GM12878 (cell line): ENCODE measurements around the gene LTBP3. TPM values are rescaled to one million over a fixed set of nuclear protein-coding genes. Genes with fewer than 3 reads are reported as not detected.

Experiments
- CBX3 ChIP-seq: fragments of 200-600 bp; sonication (generic); IDR thresholded peaks from 2 replicates; pipeline ENCODE4 v1.6.1; 2016; ENCODE audit warnings: low read depth, borderline replicate concordance
- DPF2 ChIP-seq: fragments of 450-650 bp; IDR thresholded peaks from 2 replicates; pipeline ENCODE4 v1.6.1; 2017; ENCODE audit warnings: mild to moderate bottlenecking
- GABPA ChIP-seq: IDR thresholded peaks from 2 replicates; pipeline ENCODE4 v1.6.1; 2014; ENCODE audit warnings: antibody characterized with exemption, low read depth, mild to moderate bottlenecking, inconsistent platforms
- HDAC2 ChIP-seq: fragments of 200-600 bp; sonication (generic); IDR thresholded peaks from 2 replicates; pipeline ENCODE4 v1.6.1; 2017
- HDAC6 ChIP-seq: fragments of 200-600 bp; sonication (generic); IDR thresholded peaks from one replicate; pipeline ENCODE4 v1.8.0; 2017; ENCODE audit warnings: antibody characterized with exemption; ENCODE audit not compliant: unreplicated experiment
- MXI1 ChIP-seq: fragments of 150-350 bp; IDR thresholded peaks from 2 replicates; pipeline ENCODE4 v1.6.1; 2011; ENCODE audit warnings: low read depth, mild to moderate bottlenecking, inconsistent platforms, low read length, improper control_type of control experiment
- MYC ChIP-seq: IDR thresholded peaks from 2 replicates; pipeline ENCODE4 v1.6.1; 2011; ENCODE audit warnings: mild to moderate bottlenecking, low read length, moderate library complexity, inconsistent platforms; ENCODE audit not compliant: insufficient read depth, insufficient replicate concordance, insufficient read length, severe bottlenecking
- NRF1 ChIP-seq: conservative IDR thresholded peaks from 2 replicates; pipeline ENCODE4 v1.6.1; 2011; ENCODE audit warnings: mild to moderate bottlenecking, low read depth, low read length, improper control_type of control experiment
- PAX5 ChIP-seq: IDR thresholded peaks from 2 replicates; pipeline ENCODE4 v1.6.1; 2011; ENCODE audit warnings: low read depth, low read length, borderline replicate concordance
- PML ChIP-seq: IDR thresholded peaks from 2 replicates; pipeline ENCODE4 v1.6.1; 2012; ENCODE audit warnings: low read length, inconsistent platforms
- RB1 ChIP-seq: fragments of 450-650 bp; formaldehyde crosslinking; IDR thresholded peaks from 2 replicates; pipeline ENCODE4 v1.6.1; 2017; ENCODE audit warnings: mild to moderate bottlenecking, borderline replicate concordance
- ZNF217 ChIP-seq: fragments of 450-650 bp; IDR thresholded peaks from 2 replicates; pipeline ENCODE4 v1.6.1; 2017; ENCODE audit warnings: antibody characterized with exemption, mild to moderate bottlenecking
- polyA plus RNA-seq, 11 experiments: library from polyadenylated mRNA; depleted of rRNA in 4 of 11; unstranded in 6 of 11; stranded (reverse) in 5 of 11; fragments of >200 nt; fragmentation: Nextera tagmentation in 4 of 11; fragmentation: Illumina TruSeq in 1 of 11; extraction: Ambion mirVana in 4 of 11; extraction: Trizol in 1 of 11; gene quantifications; 1 replicate in 1 of 11; 2 replicates in 10 of 11; pipeline versions ENCODE4 v1.2.1 to v1.2.3, GENCODE V29; 2011 to 2016; ENCODE audit warnings: inconsistent platforms in 2 of 11, missing spikeins in 2 of 11, low read depth in 1 of 11
- total RNA-seq, 4 experiments: library from RNA; depleted of rRNA in 3 of 4; stranded (reverse); fragments of >200 nt in 3 of 4; fragmentation: Illumina TruSeq in 1 of 4; extraction: Trizol in 1 of 4; gene quantifications; 2 replicates each; pipeline versions ENCODE4 v1.2.1 to v1.2.3, GENCODE V29; 2013 to 2021
- TF ChIP-seq, protein P1 (sequence below): fragments of 450-650 bp; IDR thresholded peaks from 2 replicates; pipeline ENCODE4 v1.6.1; 2017; ENCODE audit warnings: mild to moderate bottlenecking, low read depth, inconsistent platforms; ENCODE audit not compliant: poor library complexity, severe bottlenecking
- TF ChIP-seq, protein P2 (sequence below): IDR thresholded peaks from 2 replicates; pipeline ENCODE4 v1.6.1; 2011; ENCODE audit warnings: low read depth, low read length, improper control_type of control experiment, borderline replicate concordance

Gene LTBP3
- total and polyA plus RNA-seq, 10 of the 15 experiments (the other 5 are each of a cell fraction or from before 2014, with no cell fraction given) = 2.2 to 12.2 (median 6.2) TPM; not detected in 2

DNA sequence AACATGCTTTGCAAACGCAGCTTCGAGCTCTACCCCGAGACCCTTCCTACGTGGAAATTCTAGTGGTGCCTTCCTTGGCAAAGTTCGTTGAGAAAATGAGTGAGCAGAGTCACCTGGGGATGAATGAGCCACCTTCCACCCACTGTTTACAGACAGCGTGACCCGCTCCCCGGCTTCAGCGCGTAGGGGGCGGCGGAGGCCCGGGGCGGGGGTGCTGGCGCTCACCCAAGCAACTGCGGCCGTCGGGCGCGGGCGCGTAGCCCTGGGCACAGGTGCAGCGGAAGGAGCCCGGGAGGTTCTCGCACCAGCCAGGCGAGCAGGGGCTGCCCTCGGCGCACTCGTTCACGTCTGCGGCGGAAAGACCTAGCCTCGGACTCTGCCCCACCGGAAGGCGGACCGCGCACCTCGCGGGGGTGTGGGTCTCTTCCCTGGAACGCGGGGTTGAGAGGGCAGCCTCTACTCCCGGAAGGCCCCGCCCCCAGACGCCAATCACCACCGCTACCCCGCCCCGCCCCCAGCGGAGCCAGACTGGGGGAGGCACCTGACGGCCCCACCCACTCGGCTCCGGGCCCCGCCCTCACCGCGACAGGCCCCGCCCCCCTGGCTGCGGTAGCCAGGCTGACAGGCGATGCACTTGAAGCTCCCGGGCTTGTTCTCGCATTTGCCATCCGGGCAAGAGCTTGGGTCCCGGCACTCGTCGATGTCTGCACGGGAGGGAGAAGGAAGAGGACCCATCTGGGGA is 11.8 kb downstream of the LTBP3 start (continued):
- TF ChIP-seq RB1 = peak; percentile 46; the same call in 1 of the 2 replicates
- no peak for TF ChIP-seq HDAC6
- no peak for TF ChIP-seq NRF1
- TF ChIP-seq, protein P1, sequence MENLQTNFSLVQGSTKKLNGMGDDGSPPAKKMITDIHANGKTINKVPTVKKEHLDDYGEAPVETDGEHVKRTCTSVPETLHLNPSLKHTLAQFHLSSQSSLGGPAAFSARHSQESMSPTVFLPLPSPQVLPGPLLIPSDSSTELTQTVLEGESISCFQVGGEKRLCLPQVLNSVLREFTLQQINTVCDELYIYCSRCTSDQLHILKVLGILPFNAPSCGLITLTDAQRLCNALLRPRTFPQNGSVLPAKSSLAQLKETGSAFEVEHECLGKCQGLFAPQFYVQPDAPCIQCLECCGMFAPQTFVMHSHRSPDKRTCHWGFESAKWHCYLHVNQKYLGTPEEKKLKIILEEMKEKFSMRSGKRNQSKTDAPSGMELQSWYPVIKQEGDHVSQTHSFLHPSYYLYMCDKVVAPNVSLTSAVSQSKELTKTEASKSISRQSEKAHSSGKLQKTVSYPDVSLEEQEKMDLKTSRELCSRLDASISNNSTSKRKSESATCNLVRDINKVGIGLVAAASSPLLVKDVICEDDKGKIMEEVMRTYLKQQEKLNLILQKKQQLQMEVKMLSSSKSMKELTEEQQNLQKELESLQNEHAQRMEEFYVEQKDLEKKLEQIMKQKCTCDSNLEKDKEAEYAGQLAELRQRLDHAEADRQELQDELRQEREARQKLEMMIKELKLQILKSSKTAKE = no peak
- peak; percentile 52; the same call in 1 of the 2 replicates for TF ChIP-seq MXI1
- TF ChIP-seq, protein P2, sequence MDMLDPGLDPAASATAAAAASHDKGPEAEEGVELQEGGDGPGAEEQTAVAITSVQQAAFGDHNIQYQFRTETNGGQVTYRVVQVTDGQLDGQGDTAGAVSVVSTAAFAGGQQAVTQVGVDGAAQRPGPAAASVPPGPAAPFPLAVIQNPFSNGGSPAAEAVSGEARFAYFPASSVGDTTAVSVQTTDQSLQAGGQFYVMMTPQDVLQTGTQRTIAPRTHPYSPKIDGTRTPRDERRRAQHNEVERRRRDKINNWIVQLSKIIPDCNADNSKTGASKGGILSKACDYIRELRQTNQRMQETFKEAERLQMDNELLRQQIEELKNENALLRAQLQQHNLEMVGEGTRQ = no peak
- TF ChIP-seq GABPA = no peak
- no peak for TF ChIP-seq PML
- peak; percentile 21; the same call in 1 of the 2 replicates for TF ChIP-seq PAX5
- no peak for TF ChIP-seq CBX3
- TF ChIP-seq ZNF217 = no peak
- TF ChIP-seq DPF2 = peak; percentile 74
- no peak for TF ChIP-seq MYC
- TF ChIP-seq HDAC2 = no peak
